DOHH2 (cell line): Measurements from ENCODE around the gene PXDC1.

Experiments
- CTCF ChIP-seq: fragments of 200-600 bp; sonication (generic); IDR thresholded peaks from one replicate; pipeline ENCODE4 v1.5.1; 2014; ENCODE audit warnings: antibody characterized with exemption, mild to moderate bottlenecking, low read depth, low read length; ENCODE audit not compliant: poor library complexity, severe bottlenecking
- EZH2phosphoT487 ChIP-seq: fragments of 200-600 bp; sonication (generic); IDR thresholded peaks from 2 replicates; pipeline ENCODE4 v1.6.1; 2017; ENCODE audit warnings: borderline replicate concordance, mild to moderate bottlenecking, antibody characterized with exemption, low read length, moderate library complexity, mixed read lengths

GRCh38 chr6:3745566-3746118 lies 5.9 kb downstream of the PXDC1 start:
- TF ChIP-seq CTCF (no peak), EZH2phosphoT487 (no peak)
